ENCODE data around the gene DCC.

DNA sequence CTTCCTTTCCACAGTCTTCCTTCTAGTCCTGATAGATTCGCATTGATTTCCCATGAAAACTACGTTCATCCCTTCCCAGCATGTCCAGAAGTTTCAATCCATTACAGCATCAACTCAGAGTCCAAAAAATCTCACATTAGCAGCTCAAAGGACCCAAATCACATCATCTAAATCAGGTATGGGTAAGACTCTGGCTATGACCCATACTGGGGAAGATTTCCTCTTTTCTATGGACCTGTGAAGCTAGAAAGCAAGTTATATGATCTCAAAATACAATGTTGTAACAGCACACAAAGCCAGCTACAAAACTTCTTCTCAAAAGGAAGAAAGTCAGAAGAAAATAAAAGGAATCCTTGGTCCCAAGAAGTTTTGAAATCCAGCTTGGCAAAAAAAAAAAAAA, 5.7 kb upstream of the DCC start:
- TF ChIP-seq CTCF (IDR thresholded peaks at IDR 0.05) (no peak), POLR2A (IDR thresholded peaks at IDR 0.05) (no peak)

All from testis (tissue), 2 donors.